Glomerular visceral epithelial cell (primary cell): Measurements from ENCODE around the gene APOL5.
"Not testable (repeated sequence)": the region's sequence is repeated elsewhere in the genome, so short reads cannot be mapped to it uniquely, and the experiment has no call there.

Experiments
- DNase-seq: peaks from one replicate; pipeline ENCODE4 v3.0.0-alpha.2; 2016; ENCODE audit errors: extremely low spot score

The APOL5 gene

GRCh38 chr22:35717572-35717971 is at the start of gene APOL5:
Gene APOL5 (plus strand): TSS chr22:35717872. CDS start chr22:35717872, 0 bp downstream.
- DNase-seq: no peak

- DNase-seq: no peak
These were observed 43.3 kb upstream of the APOL5 start for GRCh38 chr22:35674335-35674734.

GRCh38 chr22:35676065-35676464 is 41.6 kb upstream of the APOL5 start:
- not testable (repeated sequence) for DNase-seq

GRCh38 chr22:35677460-35678187 is 40.0 kb upstream of the APOL5 start:
- DNase-seq: no peak

GRCh38 chr22:35678836-35679235 is 38.8 kb upstream of the APOL5 start:
- no peak for DNase-seq

- peak; percentile 58 for DNase-seq
These were observed 38.2 kb upstream of the APOL5 start for GRCh38 chr22:35679492-35679891.

GRCh38 chr22:35681454-35682052 is 36.1 kb upstream of the APOL5 start:
- DNase-seq: no peak

GRCh38 chr22:35683560-35683959 is 34.1 kb upstream of the APOL5 start:
- no peak for DNase-seq

GRCh38 chr22:35684270-35684700 is 33.4 kb upstream of the APOL5 start:
- DNase-seq: no peak

- DNase-seq: no peak
These were observed 32.9 kb upstream of the APOL5 start for GRCh38 chr22:35684732-35685131.

GRCh38 chr22:35685731-35686130 is 31.9 kb upstream of the APOL5 start:
- no peak for DNase-seq

GRCh38 chr22:35686298-35686697 is 31.4 kb upstream of the APOL5 start:
- no peak for DNase-seq

GRCh38 chr22:35687461-35687860 is 30.2 kb upstream of the APOL5 start:
- DNase-seq: no peak

- DNase-seq: no peak
These were observed 28.6 kb upstream of the APOL5 start for GRCh38 chr22:35688913-35689675.

- DNase-seq: no peak
These were observed 27.7 kb upstream of the APOL5 start for GRCh38 chr22:35690001-35690400.

- DNase-seq: no peak
These were observed 22.5 kb upstream of the APOL5 start for GRCh38 chr22:35695202-35695601.

- DNase-seq: no peak
These were observed 20.5 kb upstream of the APOL5 start for GRCh38 chr22:35697142-35697541.

GRCh38 chr22:35699852-35700251 is 17.8 kb upstream of the APOL5 start:
- not testable (repeated sequence) for DNase-seq

- no peak for DNase-seq
These were observed 13.6 kb upstream of the APOL5 start for GRCh38 chr22:35703861-35704584.

- peak; percentile 50 for DNase-seq
These were observed 12.5 kb upstream of the APOL5 start for GRCh38 chr22:35705141-35705540.

- no peak for DNase-seq
These were observed 9.2 kb upstream of the APOL5 start for GRCh38 chr22:35708453-35708852.

GRCh38 chr22:35708917-35709316 is 8.8 kb upstream of the APOL5 start:
- DNase-seq: no peak
